ENCODE data around the gene REEP1.
"Not testable (repeated sequence)": the region's sequence is repeated elsewhere in the genome, so short reads cannot be mapped to it uniquely, and the experiment has no call there.

REEP1 gene

DNA sequence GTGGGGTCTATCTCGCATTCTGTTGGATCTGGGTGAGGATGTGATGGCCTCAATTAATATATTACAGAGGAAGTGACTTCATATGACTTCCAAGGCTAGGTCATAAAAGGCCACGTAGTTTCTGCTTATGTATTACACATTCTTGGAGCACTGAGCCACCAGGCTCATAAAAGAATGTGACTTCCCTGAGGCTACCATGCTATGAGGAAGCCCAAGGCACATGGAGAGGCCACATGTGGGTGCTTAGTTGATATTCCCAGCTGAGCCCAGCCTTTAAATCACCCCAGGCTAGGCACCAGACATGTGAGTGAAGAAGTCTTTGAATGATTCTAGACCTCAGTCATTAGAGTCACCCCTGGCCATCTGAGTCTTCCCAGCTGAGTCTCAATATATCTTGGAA lies 13.3 kb upstream of the REEP1 start:
- in situ Hi-C loops (cut with HindIII; ENCODE audit: low sequenced_read_pairs), result no loop called here

DNA sequence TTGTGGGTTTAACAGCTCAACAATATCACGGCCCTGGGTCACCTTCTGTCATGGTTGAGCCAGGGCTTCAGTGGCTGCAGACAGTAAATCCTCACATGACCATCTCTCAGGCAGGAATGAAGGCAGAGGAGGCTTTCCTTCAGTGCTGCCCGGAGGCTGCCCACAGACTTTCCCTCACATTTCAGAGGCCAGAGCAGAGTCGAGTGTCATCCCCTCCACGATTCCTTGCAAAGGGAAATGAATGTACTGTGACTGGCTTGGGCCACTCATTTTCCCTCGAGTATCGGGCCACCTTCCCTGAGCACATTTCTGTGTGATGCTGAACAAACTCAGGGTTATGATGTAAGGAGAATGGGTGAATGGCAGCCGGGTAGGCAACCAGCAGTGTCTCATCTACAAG lies 10.0 kb upstream of the REEP1 start:
- in situ Hi-C loops (cut with HindIII; ENCODE audit: low sequenced_read_pairs), result no loop called here

DNA sequence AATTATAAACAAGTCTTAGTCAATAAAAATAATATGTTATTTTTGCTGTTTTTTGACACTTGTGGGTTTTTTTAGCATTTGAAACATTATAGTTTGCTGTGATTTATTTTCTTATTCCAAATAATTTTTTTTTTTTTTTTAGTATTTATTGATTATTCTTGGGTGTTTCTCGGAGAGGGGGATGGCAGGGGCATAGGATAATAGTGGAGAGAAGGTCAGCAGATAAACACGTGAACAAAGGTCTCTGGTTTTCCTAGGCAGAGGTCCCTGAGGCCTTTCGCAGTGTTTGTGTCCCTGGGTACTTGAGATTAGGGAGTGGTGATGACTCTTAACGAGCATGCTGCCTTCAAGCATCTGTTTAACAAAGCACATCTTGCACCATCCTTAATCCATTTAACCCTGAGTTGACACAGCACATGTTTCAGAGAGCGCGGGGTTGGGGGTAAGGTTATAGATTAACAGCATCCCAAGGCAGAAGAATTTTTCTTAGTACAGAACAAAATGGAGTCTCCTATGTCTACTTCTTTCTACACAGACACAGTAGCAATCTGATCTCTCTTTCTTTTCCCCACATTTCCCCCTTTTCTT lies 8.5 kb upstream of the REEP1 start:
- in situ Hi-C loops (cut with HindIII; ENCODE audit: low sequenced_read_pairs), result not testable (repeated sequence)

DNA sequence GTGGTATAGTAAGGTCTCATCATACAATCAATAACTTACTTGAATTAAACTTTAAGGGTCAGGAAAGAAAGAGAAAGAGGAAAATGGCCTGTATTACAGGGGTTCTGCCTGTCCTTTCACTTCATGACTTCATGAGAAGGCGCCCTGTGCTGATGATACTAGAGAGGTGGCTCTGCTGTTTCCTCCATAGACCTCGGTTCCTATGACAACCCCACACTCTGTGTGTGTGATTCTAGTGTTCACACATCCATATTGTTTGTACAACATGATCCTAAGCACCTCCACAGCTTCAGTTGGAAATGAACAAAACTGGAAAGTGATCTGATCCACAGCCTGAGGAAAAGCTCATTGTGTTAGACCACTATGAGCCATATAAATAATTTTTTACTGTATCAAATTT lies 7.0 kb upstream of the REEP1 start:
- in situ Hi-C loops (cut with HindIII; ENCODE audit: low sequenced_read_pairs), result no loop called here

DNA sequence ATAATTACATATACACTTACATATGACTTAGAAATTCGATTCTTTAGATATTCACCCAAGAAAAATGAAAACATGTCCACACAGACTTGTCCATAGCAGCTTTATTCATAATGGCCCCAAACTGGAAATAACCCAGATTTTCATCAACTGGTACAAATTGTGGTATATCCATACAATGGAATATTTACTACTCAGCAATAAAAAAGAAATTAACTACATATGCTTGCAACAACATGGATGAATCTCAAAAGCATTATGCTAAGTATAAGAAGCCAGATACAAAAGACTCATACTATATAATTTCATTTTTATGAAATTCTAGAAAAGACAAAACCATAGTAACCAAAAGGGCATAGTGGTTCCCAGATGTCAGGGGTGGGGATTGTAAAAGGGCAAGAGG lies 5.1 kb upstream of the REEP1 start:
- in situ Hi-C loops (cut with HindIII; ENCODE audit: low sequenced_read_pairs), result no loop called here

DNA sequence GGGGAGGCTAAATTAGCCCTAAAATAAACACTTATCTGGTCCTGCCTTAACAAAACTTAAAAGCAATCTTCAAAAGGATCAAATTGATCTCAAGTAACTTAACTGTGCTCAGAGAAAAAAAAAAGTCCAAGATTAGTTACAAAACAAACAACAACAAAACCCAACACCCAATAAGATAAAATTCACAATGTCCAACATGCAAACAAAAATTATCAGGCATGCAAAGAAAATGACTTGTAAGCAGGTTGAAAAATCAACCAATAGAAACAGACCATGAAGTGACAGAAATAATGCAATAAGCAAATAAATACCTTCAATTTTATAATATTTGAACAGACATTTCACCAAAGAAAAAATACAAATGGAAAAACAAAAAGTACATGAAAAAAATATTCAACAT lies 4.0 kb upstream of the REEP1 start:
- in situ Hi-C loops (cut with HindIII; ENCODE audit: low sequenced_read_pairs), result no loop called here

DNA sequence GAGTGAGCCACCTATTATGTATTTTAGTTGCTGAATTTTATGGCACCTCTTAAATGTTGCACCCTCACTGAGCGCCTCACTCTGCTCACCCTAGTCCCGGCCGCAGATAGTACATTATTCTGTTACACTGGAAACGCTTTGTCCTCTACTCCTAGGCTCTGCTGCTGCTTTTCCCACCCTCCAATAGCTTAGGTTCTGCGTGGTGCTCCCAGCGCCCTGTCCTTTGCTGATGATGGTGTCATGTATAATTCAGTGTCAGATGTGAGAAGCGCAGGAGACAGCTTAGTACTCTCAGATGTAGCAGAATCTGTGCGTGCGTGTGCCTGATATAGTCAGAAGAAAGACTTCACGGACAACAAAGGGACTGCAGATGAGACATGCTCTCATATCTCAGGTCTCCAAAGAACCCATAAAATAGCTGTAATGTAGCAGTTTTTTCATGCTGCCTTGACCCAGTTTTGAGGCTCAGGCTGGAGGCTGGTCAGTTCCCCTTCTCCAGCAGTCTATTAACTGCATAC lies 1.4 kb upstream of the REEP1 start:
- in situ Hi-C loops (cut with HindIII; ENCODE audit: low sequenced_read_pairs), result no loop called here

DNA sequence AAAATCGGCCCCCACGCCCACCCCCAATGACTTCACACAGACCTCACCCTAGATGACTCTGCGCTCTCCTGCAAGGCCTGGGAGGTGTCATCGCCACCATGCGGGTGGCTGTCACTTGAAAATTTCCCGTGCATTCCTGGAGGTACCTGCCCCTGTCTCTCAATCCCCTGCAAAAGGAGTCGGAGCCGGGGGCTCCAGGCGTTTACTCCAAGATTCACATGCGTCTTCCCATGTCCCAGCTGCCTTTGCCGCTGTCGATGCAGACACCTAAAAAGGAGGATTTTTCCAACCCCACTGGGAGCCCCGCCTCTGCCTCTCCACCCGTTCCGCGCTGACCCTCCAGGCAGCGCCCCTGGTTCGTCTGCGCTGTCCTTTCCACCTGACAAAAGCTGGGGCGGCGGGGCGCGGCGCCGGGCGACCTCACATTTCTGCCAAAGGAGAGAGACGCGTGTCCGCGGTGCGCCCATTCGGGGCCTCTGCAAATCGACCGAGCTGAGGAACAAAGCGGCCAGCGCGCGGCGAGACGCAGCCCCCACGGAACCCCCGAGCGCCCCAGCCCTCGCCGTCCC lies 667 bp downstream of the REEP1 start:
- in situ Hi-C loops (cut with HindIII; ENCODE audit: low sequenced_read_pairs), result no loop called here

DNA sequence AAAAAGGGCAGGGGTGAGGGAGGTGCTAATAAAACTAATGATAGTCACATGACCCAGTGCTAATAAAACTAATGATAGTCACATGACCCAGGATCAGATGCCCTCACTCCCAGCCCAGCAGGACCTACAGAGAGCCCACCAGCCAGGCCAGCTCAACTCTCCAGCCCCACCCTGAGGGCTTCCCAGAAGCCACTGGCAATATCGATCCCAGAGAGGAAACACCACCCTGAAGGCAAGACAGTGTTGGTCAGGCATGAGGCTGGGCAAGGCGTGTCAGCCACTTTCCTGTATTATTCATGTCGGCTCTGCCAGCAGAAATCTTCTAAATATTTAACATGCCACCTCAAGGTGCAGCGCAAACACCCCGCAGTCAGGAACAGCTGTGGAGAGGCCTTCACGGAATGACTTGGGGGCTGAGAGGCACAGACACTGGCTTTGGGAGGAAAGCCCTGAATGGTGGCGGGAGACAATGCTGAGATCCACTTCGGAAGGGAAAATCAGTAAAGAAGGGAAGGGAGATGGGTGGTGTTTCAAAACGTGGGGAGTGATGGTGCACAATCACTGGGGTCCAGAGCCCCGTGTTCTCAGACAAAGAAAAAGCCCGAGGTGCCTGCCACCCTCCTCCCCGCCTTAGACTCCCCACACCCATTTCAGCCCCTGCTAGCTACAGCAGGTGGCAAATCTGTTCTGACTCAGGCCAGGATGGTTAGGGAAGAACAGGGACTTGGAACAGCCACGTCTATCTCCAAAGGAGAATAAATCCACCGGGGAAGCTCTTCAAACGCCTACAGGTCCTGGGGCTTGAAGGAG lies 1.4 kb downstream of the REEP1 start:
- in situ Hi-C loops (cut with HindIII; ENCODE audit: low sequenced_read_pairs), result no loop called here

DNA sequence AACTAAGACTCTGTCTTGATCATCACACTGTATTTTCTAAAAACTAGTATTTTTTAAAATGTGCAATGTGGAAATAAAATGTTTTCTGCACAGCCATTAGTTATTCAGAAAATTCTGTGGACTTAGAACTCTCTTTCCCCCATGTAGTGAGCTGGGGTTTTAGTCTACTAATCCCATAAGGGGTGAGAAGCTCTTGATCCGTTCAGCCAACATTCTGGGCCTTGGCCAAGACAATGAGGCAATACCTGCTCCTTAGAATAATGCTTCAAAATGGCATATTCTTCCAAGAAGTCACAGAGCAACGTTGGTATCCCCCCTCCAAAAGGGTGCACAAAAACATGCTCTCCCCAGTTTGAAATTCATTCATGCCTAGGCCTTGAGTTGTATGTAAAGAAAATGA lies 4.0 kb downstream of the REEP1 start:
- in situ Hi-C loops (cut with HindIII; ENCODE audit: low sequenced_read_pairs), result no loop called here

DNA sequence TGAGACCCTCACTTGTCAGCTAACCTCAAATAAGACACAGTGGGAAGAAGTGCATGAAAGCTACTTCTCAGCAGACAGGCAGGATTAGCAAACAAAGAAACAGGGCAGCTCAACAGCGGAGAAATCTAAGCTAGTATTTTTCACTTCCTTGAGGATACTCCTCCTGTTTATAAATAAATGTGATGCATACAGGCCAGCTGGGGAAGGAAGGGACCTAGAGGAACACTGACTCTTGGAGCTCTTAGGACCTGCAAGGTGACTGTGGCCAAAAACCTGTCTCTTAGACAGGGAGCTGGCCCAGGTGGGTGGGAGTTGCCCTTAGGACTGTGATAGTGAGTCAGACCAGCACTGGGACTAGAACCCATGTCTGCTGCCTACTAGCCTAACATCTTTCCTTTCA lies 4.8 kb downstream of the REEP1 start:
- in situ Hi-C loops (cut with HindIII; ENCODE audit: low sequenced_read_pairs), result no loop called here

DNA sequence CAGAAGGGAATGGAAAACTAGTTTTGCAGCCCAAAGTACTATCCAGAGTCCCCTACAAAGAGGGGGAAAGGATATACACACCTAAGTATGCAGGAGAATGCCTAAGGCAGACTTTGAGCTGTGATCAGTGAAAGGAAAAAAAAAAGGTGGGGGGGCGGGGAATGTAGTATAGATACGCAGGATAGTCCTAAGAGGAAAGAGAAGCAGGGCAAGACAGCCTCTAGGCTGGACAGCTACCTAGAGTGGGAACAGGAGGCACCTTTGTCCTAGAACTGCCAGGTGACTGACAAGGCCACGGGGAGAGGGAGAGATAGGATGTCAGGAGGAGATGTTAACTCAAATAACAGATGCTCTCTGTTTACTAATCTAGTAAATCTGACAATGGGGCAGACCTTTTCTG lies 6.0 kb downstream of the REEP1 start:
- in situ Hi-C loops (cut with HindIII; ENCODE audit: low sequenced_read_pairs), result no loop called here

DNA sequence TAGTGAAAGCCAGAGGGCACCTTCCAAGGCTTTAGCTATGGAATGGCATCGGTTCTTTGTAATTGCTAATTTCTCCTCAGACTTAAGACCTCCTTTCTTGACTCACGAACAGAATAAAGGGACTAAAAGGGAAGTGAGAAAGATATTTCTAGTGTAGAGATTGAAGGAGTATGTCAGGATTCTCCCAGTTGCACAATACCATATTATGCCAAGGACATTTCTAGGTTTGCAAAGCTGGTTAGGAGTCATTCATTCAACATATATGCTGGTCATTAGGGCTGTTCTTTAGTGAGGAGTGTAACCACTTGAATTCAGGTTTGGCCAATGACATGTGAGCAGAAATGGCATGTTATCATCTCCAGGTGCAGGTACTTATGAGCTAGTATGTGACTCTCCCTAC lies 7.4 kb downstream of the REEP1 start:
- in situ Hi-C loops (cut with HindIII; ENCODE audit: low sequenced_read_pairs), result no loop called here

DNA sequence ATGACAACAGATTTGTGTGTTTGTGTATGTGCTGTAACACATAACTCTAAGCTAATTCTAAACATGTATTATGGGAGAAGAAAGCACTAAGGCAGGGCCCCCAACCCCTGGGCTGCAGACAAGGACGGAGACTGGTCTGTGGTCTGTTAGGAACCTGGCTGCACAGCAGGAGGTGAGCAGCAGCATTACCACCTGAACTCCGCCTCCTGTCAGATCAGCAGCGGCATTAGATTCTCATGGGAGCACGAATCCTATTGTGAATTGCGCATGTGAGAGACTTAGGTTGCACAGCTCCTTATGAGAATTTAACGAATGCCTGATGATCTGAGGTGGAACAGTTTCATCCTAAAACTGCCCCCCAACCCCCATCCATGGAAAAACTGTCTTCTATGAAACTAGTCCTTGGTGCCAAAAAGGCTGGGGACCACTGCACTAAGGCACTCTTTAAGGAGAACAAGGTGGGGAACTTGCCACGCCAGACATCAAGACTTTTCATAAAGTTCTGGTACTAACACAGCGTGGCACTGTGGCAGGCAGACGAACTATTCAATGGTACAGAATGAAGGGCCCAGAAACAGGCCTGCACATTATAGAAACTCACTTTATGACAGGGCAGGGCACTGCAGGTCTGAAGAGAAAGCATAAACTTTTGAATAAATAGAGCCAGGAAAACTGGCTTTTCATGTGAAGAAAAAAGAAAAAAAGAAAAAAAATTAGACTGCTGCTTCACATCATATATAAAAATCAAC lies 14.0 kb downstream of the REEP1 start:
- in situ Hi-C loops (cut with HindIII; ENCODE audit: low sequenced_read_pairs), result no loop called here

DNA sequence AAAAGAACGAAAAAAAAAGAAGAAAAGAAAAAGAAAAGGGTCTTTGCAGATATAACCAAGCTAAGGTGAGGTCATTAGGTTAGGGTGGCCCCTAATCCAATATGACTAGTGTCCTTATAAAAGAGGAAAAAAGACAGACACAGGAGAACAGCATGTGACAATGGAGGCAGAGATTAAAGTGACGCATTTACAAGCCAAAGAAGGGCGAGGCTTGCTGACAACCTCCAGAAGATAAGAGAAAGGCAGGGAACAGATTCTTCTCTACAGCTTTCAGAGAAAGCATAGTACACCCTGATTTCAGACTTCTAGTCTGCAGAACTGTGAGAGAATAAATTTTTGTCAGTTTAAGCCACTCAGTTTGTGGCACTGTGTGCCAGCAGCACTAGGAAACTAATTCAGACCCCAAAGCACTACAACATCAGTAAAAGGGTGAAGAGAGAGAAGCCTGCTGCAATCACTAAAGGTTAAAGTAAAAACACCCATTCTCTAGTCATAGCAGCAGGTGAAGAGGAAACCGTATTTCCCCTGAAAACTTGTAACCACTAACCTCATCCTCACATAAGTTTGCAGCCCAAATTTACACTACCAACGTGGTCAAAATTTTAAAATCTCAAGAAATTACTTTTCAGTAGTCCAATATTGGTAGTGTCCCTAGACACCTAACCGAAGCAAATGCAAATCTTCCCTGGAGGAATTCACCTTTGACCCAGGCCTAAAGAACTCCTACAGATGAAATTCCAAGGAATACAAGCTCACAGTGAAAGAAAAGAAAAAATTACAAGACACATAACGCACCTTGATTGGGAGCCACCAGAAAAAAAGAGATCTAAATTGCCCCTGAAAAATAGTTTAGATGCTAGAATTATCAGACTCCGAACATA lies 17.5 kb downstream of the REEP1 start:
- in situ Hi-C loops (cut with HindIII; ENCODE audit: low sequenced_read_pairs), result loop anchor here (5.0 kb wide), 1 partner anchor 82 kb away; no protein-coding TSS in a partner anchor

DNA sequence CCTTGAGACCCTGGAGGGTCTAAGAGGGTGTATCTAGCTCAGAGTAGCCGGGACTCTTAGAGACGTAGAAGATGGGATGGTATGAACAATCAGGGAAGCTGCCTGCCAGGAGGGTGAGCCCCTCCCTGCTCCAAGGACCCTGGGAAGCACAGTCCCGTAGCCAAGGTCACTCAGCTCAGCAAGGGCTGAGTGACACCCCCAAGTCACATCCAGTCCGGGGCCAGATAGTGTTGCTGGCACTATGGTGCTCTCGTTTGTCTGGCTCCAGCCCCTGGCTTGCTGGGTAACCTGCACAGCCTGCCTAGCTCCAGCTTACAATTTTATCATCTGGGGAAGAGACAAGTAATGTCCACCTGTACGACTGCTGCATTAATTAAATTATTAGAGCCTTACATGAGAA lies 22.3 kb downstream of the REEP1 start:
- in situ Hi-C loops (cut with HindIII; ENCODE audit: low sequenced_read_pairs), result loop anchor here (5.0 kb wide), 1 partner anchor 87 kb away; no protein-coding TSS in a partner anchor

DNA sequence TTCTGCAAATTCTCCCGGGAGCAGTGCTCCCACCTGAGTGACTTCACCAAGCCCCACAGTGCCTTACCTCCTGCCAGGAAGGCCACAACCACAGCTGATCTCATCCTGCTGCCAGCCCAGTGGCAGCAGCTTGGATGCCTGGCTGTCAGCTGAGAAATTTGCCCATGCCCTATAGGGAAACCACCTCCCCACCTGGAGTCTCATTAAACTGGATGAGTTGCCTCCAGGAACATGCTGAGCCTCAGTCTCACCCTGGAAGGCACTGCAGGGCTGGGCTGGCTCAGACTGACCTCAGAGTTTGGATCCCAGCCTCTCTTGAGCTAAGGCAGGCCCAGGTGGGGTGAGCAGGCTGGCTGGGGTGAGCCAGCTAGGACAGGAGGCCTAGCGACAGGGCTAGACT lies 23.3 kb downstream of the REEP1 start:
- in situ Hi-C loops (cut with HindIII; ENCODE audit: low sequenced_read_pairs), result no loop called here

DNA sequence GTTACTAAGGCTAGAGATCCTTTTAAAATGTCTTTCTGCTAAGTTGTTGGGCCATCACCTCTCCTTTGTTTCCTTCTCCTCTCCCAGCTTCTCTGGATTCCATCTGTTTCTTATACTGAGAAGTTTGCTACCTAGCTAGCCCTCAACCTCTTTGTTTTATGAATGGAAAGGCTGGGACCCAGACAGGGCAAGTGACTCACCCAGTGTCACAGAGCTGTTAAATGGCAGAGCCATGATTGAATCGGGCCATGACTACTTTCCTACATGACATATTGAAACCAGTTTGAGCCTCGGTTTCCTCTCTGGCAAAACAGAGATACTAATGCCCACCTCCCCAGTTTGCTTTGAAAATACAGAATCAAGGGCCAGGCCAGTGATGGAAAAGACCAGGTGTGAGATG lies 24.1 kb downstream of the REEP1 start:
- in situ Hi-C loops (cut with HindIII; ENCODE audit: low sequenced_read_pairs), result no loop called here

DNA sequence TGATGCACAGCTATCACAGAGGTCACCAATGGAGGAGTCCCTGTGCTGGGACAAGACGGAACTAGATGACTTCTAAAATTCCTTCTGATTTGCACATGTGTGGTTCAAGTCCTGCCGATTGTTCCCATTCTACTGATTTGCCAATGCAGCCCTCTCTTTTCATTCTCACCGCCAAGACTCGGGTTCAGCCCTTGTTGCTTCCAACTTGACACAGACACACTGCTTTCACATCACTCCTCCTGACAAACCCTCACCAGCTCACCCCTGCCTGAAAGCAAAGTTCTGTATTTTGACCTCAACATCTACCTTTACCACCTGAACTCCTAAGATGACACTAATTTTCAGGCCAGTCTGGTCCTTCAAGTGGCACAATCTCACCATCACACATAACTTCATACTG lies 25.5 kb downstream of the REEP1 start:
- in situ Hi-C loops (cut with HindIII; ENCODE audit: low sequenced_read_pairs), result no loop called here

DNA sequence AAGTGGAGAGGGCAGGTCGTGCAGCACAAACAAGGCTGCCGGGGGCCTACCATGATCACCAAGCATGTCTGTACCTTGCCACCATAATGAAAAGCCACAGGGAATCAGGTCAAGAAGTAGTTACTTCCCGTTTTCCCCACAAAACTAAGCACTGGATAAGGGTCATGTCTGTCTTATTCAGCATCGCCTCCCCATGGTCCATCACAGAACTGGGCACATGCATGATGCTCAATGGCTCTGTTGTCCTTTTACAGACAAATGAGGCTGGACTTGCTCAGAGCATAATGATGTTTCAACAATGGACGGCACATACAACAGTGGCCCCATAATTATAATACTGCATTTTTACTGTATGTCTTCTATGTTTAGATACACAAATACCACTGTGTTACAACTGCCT lies 27.5 kb downstream of the REEP1 start:
- in situ Hi-C loops (cut with HindIII; ENCODE audit: low sequenced_read_pairs), result no loop called here

Data from endothelial cell of hepatic sinusoid (primary cell).